ENCODE measurements around the gene RPL22.

Gene RPL22

DNA sequence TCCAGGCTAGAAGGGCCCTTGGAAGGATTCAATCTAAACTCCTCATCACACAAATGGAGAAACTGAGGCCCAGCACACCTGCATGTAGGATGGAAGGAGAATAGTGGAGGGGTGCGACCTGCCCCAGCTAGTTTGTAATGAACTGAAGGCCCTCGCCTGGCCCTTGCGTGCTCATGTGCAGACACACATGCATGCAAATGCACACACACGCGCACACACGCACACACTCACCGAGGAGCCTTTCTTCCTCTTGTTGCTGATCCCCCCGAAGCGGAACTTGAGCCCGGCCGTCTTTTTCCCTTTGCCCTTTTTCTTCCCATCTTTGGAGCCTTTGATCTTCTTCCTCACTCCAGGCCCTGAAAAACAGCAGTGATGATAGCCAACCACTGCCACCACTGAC lies 47.2 kb downstream of the RPL22 start:
- DNase-seq (ENCODE audit: low read depth), result no peak

DNA sequence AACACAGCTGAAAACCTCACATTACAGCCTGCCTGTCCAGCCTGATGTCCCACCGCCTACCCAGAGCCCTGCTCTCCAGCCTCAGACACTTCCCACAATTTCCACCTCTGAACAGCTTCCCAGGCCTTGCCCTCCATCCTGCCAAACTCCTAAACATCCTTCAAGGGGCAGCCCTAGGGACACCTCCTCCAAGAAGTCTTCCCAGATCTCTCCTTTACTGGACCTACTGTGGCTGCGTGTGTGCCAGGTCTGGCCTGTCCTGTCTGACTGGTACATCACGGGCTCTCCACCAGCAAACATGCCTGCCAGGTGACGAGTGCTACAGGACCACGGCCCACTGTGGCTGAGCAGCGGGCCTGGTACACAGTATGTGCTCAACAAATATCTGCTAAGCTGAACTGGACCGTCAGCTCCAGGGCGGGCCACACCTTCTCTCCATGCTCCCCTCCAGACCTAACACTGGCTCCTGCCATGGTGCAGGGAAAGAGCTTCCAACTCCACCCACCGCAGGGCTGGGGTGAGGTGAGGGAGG lies 48.0 kb downstream of the RPL22 start:
- no peak for DNase-seq (ENCODE audit: low read depth)

DNA sequence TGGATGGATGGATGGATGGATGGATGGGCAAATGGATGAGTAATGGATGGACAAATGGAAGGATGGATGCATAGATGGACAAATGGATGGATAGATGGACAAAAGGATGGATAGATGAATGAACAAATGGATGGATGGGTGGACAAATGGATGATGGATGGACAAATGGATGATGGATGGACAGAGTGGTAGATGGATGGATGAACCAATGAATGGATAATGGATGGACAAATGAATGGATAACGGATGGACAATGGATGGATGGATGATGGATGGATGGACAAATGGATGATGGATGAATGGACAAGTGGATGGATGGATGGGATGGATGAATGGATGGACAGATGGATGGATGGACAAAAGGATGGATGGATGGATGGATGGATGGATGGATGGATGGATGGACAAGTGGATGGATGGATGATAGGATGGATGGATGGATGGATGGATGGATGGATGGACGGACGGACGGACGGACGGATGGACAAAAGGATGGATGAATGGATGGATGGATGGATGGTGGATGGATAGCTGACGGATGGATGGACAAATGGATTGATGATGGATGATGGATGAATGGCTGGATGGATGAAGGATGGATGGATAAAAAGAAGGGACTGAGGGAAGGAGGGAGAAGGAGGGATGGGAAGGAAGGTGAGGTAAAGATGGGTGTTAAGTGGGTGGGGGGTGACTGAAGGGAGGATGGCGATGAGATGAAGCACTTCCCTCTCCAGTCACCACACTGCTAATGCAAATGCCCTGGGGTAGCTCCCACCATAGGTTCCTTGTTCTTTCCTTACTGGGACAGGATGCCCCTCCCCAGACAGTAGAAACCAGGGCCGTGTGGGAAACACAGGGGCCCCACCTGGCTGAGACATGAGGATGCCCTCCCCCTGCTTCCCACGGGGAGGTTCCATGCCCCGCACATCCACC lies 49.1 kb downstream of the RPL22 start:
- DNase-seq (ENCODE audit: low read depth), result no peak

DNA sequence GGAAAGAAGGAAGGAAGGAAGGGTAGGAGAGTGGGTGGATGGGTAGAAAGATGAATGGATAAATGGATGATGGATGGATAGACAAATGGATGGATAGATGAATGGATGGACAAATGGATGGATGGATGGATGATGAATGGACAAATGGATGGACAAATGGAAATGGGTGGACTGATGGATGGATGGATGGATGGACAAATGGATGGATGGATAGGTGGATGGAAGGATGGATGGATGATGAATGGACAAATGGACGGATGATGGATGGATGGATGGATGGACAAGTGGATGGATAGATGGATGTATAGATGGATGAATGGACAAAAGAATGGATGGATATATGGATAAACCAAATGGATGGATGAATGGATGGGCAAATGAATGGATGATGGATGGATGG lies 49.8 kb downstream of the RPL22 start:
- DNase-seq (ENCODE audit: low read depth), result no peak

DNA sequence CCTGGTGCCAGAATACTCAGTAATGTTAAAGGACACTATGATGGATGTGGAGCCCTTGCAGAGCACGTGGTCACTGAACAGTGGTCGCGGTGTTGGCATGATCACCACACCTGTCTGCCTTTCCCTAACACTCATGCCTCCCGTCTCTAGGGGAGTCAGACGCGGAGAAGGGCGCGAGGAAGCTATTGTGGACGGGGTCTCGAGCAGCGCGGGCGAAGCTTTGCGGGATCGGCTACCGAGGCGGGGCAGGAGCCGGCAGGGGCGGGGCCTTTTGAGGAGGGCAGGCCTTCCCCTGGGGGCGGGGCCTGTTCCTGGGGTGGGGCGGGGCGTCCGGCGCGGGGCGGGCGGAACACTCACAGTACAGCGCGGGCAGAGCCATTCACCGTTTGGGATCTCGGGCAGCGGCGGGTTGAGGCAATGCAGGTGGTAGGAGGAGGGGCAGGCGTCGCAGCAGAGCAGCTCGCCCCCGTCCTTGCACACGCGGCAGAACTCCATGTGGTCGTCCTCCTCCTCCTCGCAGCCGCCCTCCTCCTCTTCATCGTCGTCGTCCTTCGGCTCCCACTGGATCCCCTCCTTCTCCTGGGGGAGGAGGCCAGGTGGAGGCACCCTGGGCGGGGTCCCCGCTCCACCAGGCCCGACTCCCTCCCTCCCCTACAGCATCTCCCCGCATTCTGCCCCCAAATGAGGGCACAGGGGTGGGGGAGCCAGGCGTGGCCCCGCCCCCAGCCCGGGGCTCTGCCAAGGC lies 50.7 kb downstream of the RPL22 start:
- DNase-seq (ENCODE audit: low read depth), result peak; percentile 15

DNA sequence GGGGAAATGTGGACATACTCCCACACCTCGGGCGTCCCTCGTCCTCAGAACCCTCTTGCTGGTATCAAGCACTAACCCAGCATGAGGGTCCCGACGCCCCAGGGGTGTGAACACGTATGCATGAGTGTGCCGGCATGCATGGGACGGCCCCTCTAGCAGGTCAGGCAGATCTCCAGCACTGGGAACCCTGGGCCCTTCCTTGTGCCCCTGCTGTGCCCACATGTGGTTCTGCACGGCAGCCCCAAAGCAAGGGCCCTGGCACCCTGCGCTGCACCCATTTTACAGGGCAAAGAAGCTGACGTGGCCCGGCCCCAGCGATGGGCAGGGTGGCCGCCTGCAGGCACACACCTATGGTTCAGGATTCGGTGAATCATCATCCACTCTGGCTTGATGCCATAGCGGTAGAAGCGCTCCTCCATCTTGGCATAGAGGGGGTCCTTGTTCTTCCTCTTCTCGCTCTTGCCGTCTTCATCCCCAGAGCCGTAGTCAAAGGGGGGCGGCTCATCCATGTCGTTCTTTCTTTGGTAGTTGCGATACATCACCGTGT lies 53.5 kb downstream of the RPL22 start:
- DNase-seq (ENCODE audit: low read depth), result no peak

DNA sequence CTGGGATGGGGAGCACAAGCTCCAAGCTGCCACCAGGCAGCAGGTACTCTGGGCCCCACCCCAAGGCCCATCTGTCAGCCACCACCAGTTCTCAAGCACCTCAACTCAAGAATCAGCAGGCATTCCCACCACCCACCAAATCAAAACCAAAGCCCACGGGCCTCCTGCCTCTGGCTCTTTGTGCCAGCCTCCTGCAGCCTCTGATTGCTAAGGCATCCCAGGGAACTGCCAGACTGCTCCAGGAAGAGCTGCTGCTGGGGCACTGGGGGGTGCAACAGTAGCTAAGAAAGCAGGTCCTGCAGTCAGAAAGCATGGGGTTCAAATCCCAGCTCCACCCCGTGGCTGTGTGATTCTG lies 54.0 kb downstream of the RPL22 start:
- DNase-seq (ENCODE audit: low read depth), result no peak

DNA sequence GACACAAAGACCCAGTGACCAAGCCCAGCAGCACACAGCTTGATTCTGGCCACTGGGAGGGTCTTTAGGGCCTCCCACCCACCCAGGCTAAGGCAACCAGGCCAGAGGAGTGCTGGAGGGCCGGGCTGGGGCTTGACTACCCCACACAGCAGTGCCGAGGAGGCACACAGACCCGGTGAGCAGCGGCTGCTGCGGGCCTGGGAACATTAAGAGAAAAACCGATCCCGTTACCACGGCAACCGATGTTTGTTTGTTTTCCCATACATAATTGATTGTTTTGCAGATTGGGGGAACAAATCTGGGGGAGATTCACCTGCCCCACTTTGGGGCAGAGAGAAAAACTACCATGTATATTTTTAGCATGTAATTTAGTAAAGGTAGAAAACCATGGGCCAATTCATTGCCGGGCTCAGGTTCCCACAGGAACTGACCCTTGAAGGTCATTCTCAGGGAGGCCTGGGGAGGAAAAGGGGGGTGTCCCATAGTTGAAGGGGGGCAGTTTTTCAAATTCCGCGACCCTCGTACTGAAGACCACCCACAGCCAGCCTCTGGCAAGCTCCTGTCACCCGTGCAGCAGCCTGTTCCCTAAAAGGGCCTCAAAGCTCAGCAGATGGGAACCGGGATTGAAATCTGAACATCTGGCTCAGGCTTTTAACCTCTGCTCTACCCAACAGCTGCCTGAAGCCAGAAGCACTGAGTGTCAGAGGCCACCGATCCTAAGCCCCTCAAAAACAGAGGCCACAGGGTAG lies 54.6 kb downstream of the RPL22 start:
- DNase-seq (ENCODE audit: low read depth), result no peak

DNA sequence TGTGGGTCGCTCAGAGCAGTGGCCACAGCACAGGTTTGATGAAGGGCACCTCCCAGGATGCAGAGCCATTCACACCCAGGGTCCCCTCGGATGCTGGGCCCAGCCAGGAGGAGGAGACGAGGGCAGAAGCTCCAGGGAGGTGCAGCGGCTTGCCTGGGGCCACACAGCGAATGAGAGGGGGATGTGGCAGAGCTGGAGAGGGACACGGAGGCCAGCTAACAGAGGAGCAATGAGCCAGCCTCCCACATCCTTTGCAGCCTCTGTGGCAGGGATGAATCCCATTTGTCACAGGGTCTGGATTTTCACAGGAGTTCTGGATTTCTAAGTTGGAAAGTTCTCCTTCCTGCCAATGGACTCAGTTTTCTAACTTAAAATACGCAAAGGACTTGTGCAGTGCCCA lies 55.2 kb downstream of the RPL22 start:
- DNase-seq (ENCODE audit: low read depth), result no peak

DNA sequence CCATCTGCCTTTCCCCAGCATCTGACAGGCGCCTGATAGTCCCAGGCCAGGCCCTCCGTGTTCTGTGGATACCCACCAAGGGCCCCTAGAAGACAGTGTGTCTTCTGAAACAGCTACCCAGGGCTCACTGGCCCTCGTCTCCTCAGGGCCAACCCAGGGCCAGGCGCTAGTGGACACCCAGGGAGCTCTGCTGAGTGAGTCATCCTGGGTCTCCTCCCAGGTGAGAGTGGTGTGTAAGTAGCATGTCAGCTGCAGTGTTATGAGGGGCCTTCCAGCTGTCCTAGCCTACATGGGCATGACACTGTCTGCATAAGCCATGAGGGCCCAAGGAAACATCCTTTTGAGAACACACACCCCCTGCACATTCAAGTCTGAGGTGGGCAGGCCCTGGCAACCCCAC lies 56.0 kb downstream of the RPL22 start:
- no peak for DNase-seq (ENCODE audit: low read depth)

DNA sequence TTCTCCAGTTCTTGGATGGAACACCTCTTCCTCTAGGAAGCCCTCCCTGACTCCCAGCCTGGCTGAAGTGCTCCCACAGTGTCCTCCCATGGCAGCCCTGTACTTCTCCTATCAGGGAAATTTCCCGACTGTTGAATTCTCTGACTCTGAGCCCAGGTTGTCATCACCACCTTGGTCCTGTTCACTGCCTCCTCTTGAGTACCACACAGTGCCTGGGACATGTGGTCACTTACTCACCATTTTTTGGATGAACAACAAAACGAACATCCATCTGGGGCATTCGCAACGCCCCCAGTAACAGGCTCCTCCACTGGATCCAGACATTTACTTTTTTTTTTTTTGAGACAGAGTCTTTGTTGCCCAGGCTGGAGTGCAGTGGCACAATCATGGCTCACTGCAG lies 56.7 kb downstream of the RPL22 start:
- DNase-seq (ENCODE audit: low read depth), result peak; percentile 23

DNA sequence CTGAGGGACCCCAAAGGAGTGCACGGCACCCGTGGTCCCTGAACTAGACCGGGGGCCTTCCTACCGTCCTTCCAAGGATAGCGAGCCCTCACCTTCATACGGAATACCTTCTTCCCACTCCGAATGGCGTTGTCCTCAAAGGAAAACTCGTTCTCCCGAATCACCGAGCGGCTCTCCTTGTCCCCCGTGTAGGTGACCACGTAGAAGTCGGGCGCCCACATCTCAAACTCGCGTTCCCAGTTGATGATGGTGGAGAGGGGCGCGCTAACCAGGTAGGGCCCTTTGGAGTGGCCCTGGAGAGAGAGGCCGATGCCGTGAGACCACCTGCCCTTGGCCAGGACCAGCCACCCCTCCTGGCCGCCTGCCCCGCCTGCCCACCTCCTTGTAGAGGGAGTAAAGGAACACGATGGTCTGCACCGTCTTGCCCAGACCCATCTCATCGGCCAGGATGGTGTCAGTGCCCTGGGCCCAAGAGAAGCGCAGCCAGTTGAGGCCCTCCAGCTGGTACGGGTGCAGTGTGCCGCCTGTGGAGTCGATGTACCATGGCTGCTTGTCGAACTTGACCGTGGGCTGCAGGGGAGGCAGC lies 57.3 kb downstream of the RPL22 start:
- no peak for DNase-seq (ENCODE audit: low read depth)

DNA sequence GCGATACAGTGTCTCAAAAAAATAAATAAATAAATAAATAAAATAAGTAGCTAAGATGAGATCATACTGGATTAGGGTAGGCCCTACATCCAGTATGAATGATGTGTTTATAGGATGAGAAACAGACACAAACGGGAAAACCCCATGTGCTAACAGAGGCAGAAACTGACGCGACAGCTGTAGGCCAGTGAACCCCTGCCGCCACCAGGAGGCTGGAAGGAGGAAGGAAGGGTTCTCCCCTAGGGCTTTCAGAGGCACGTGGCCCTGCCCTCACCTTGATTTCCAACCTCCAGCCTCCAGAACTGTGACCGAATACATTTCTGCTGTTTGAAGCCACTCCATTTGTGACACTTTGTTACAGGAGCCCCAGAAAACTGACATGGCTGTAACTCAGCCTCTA lies 57.8 kb downstream of the RPL22 start:
- DNase-seq (ENCODE audit: low read depth), result no peak

DNA sequence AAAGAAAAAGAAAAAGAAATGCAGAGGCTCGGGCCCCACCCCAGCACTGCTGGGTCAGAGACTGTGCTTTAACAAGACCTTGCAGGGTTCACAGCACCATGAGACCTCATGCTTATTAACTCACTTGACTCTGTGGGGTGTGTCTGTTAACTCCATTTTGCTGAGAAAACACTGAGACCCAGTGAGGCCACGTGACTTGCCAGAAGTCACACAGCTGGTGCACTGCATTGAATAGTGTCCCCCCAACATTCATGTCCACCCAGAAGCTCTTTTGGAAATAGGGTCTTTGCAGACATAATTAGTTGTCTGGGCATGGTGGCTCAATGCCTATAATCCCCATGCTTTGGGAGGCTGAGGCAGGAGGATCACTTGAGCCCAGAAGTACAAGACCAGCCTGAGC lies 59.0 kb downstream of the RPL22 start:
- DNase-seq (ENCODE audit: low read depth), result no peak

DNA sequence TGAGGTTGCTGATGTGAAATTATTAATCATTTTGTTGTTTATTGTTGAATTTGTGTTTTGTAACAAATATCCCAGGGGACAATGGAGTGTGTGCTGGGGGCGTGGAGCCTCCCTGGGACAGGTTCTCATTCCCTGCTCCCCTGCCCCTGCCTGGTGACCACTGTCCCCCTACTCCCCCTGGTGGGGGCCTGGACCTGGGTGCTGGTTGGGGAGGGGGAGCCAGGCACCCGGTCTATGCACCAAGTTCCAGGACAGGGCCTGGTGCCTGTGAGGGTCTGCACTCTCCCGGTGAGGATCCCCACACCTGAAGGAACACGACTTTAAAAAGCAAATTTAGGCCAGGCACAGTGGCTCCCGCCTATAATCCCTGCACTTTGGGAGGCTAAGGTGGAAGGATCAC lies 61.6 kb downstream of the RPL22 start:
- no peak for DNase-seq (ENCODE audit: low read depth)

DNA sequence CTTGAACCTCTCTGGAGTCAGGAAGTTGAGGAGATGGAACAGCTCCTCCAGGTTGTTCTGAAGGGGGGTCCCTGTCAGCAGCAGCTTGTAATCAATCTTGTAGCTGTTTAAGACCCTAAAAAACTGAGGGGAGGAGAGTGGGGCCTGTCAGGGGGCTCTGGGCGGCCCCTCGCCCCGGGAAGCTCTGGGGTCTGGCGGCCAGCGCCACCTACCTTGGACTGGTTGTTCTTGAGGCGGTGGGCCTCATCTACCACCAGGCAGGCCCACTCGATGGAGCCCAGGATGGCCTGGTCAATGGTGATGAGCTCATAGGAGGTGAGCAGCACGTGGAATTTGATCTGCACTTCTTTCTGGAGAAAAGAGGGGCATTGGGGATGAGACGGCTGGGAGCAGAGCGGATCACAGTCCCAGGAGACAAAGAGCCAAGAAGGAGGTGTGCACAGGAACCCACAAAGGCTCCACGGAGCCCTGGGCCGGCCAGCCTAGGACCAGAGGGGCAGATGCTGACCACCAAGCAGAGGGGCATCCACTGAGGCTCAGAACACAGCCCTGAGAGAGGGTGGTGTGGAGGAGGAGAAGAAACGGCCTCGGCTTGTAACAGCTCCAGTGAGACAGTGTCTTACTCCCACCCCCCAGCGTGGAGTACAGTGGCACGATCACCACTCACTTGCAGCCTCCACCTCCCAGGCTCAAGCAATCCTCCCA lies 62.7 kb downstream of the RPL22 start:
- no peak for DNase-seq (ENCODE audit: low read depth)

All from amniotic epithelial cell (primary cell).